T-helper 17 cell (primary cell): ENCODE results near the gene NLRP5. TPM values are rescaled to one million over a fixed set of nuclear protein-coding genes. Genes with fewer than 3 reads are reported as not detected.
"Not testable (repeated sequence)": the region's sequence is repeated elsewhere in the genome, so short reads cannot be mapped to it uniquely, and the experiment has no call there.

Source experiments
- ATAC-seq: fragments of 150-1000 bp; cut with Tn5 transposase; 2 replicates; pipeline ENCODE4 v1.10.0; 2021; ENCODE audit warnings: mild to moderate bottlenecking, moderate library complexity
- DNase-seq, 3 donors: peaks; one replicate each; pipeline versions ENCODE4 v3.0.0 to v3.0.0-alpha.2; 2020 to 2021
- H3K9me3 ChIP-seq: one replicate; pipeline ENCODE4 v1.7.0; 2013; ENCODE audit warnings: low read length, mild to moderate bottlenecking; ENCODE audit not compliant: control insufficient read depth, poor library complexity, severe bottlenecking
- H3K27ac Mint-ChIP-seq: one replicate; pipeline ENCODE4 v1.8.0; 2022; ENCODE audit warnings: mild to moderate bottlenecking, moderate library complexity, mixed read lengths
- H3K27me3 Mint-ChIP-seq: one replicate; pipeline ENCODE4 v1.8.0; 2022; ENCODE audit warnings: mixed read lengths
- H3K36me3 Mint-ChIP-seq: one replicate; pipeline ENCODE4 v1.8.0; 2022; ENCODE audit warnings: low read depth, mixed read lengths
- H3K4me1 Mint-ChIP-seq: one replicate; pipeline ENCODE4 v1.8.0; 2022; ENCODE audit warnings: mild to moderate bottlenecking, mixed read lengths
- H3K4me3 Mint-ChIP-seq: one replicate; pipeline ENCODE4 v1.8.0; 2022; ENCODE audit warnings: mild to moderate bottlenecking, moderate library complexity, mixed read lengths
- total RNA-seq, 4 donors: library from RNA in 2 of 4; stranded (reverse) in 2 of 4; gene quantifications; one replicate each; pipeline ENCODE4 v1.2.3 and lab custom pipeline; 2022 to 2026

Gene NLRP5
- total RNA-seq (not detected), total RNA-seq (lab: John Stamatoyannopoulos, UW) (0 reads per million in 2 donors)

- H3K36me3 Mint-ChIP-seq: no peaks in the 10 kb centered on the region
- no peak for ATAC-seq
These were observed at the start of gene NLRP5 for GRCh38 chr19:55986487-55986886. Gene NLRP5 (plus strand): TSS chr19:55986775.

GRCh38 chr19:55939206-55939605, 47.4 kb upstream of the NLRP5 start:
- H3K4me3 Mint-ChIP-seq: no peak overlapping the region
- no peaks in the 10 kb centered on the region for H3K36me3 Mint-ChIP-seq
- no peaks in the 10 kb centered on the region for H3K27me3 Mint-ChIP-seq
- no peaks in the 10 kb centered on the region for H3K4me1 Mint-ChIP-seq
- no peaks in the 10 kb centered on the region for H3K9me3 ChIP-seq
- no peak overlapping the region for H3K27ac Mint-ChIP-seq
- DNase-seq: no peak
- no peak for ATAC-seq

More at GRCh38 chr19:55986487-55986886, at the start of gene NLRP5:
- no peaks in the 10 kb centered on the region for H3K9me3 ChIP-seq
- no peaks in the 10 kb centered on the region for H3K27me3 Mint-ChIP-seq
- no peak within 1 kb of the TSS for H3K27ac Mint-ChIP-seq
- H3K4me1 Mint-ChIP-seq: no peaks in the 10 kb centered on the region
- no peak within 1 kb of the TSS for H3K4me3 Mint-ChIP-seq
- DNase-seq: no peak

- H3K4me3 Mint-ChIP-seq: no peak overlapping the region
- ATAC-seq: no peak
- no peaks in the 10 kb centered on the region for H3K36me3 Mint-ChIP-seq
- H3K27ac Mint-ChIP-seq: no peak overlapping the region
- DNase-seq: no peak
- no peaks in the 10 kb centered on the region for H3K27me3 Mint-ChIP-seq
- H3K4me1 Mint-ChIP-seq: no peaks in the 10 kb centered on the region
- H3K9me3 ChIP-seq: no peaks in the 10 kb centered on the region
These were observed 46.3 kb upstream of the NLRP5 start for GRCh38 chr19:55940306-55940705.

GRCh38 chr19:55947532-55947931, 39.0 kb upstream of the NLRP5 start, which contains the start of gene NLRP8:
Gene NLRP8 (plus strand): TSS chr19:55947832.
- no peaks in the 10 kb centered on the region for H3K27me3 Mint-ChIP-seq
- H3K36me3 Mint-ChIP-seq: no peaks in the 10 kb centered on the region
- H3K9me3 ChIP-seq: no peaks in the 10 kb centered on the region
- ATAC-seq: no peak
- H3K4me3 Mint-ChIP-seq: no peak within 1 kb of the TSS
- H3K4me1 Mint-ChIP-seq: no peaks in the 10 kb centered on the region
- no peak for DNase-seq
- no peak within 1 kb of the TSS for H3K27ac Mint-ChIP-seq

- not testable (repeated sequence) for H3K4me1 Mint-ChIP-seq, H3K27ac Mint-ChIP-seq
These were observed 36.0 kb upstream of the NLRP5 start for GRCh38 chr19:55950566-55950965.

GRCh38 chr19:55956431-55956830, 30.1 kb upstream of the NLRP5 start:
- DNase-seq (no peak), ATAC-seq (no peak)
- no peak overlapping the region for H3K4me3 Mint-ChIP-seq
- no peak overlapping the region for H3K27ac Mint-ChIP-seq
- H3K4me1 Mint-ChIP-seq: no peaks in the 10 kb centered on the region
- no peaks in the 10 kb centered on the region for H3K36me3 Mint-ChIP-seq
- H3K27me3 Mint-ChIP-seq: peaks cover 4% of the 10 kb centered on the region
- no peaks in the 10 kb centered on the region for H3K9me3 ChIP-seq

More at GRCh38 chr19:55950566-55950965, 36.0 kb upstream of the NLRP5 start:
- DNase-seq, H3K27me3 Mint-ChIP-seq, H3K4me3 Mint-ChIP-seq, ATAC-seq, H3K36me3 Mint-ChIP-seq, H3K9me3 ChIP-seq: not testable (repeated sequence)

- Mint-ChIP-seq H3K27ac (no peak overlapping the region), H3K4me3 (no peak overlapping the region), H3K27me3 (peaks cover 4% of the 10 kb centered on the region), H3K4me1 (no peaks in the 10 kb centered on the region), H3K36me3 (no peaks in the 10 kb centered on the region)
- H3K9me3 ChIP-seq: no peaks in the 10 kb centered on the region
- DNase-seq (no peak), ATAC-seq (no peak)
These were observed 28.2 kb upstream of the NLRP5 start for GRCh38 chr19:55958356-55958755.

- no peaks in the 10 kb centered on the region for H3K36me3 Mint-ChIP-seq
- no peaks in the 10 kb centered on the region for H3K4me1 Mint-ChIP-seq
- no peak overlapping the region for H3K27ac Mint-ChIP-seq
- H3K27me3 Mint-ChIP-seq: peaks cover 4% of the 10 kb centered on the region
- H3K9me3 ChIP-seq: no peaks in the 10 kb centered on the region
- DNase-seq: no peak
- ATAC-seq: no peak
- no peak overlapping the region for H3K4me3 Mint-ChIP-seq
These were observed 26.4 kb upstream of the NLRP5 start for GRCh38 chr19:55959996-55960675.

GRCh38 chr19:55962186-55962585, 24.4 kb upstream of the NLRP5 start:
- peaks cover 4% of the 10 kb centered on the region for H3K27me3 Mint-ChIP-seq
- no peaks in the 10 kb centered on the region for H3K9me3 ChIP-seq
- DNase-seq: no peak
- no peaks in the 10 kb centered on the region for H3K36me3 Mint-ChIP-seq
- no peak overlapping the region for H3K27ac Mint-ChIP-seq
- ATAC-seq: no peak
- H3K4me1 Mint-ChIP-seq: no peaks in the 10 kb centered on the region
- no peak overlapping the region for H3K4me3 Mint-ChIP-seq

- no peaks in the 10 kb centered on the region for H3K4me1 Mint-ChIP-seq
- no peak overlapping the region for H3K4me3 Mint-ChIP-seq
- H3K9me3 ChIP-seq: no peaks in the 10 kb centered on the region
- H3K36me3 Mint-ChIP-seq: no peaks in the 10 kb centered on the region
- ATAC-seq (no peak), DNase-seq (no peak)
- H3K27me3 Mint-ChIP-seq: no peaks in the 10 kb centered on the region
- H3K27ac Mint-ChIP-seq: no peak overlapping the region
These were observed 12.6 kb upstream of the NLRP5 start for GRCh38 chr19:55973982-55974381.

GRCh38 chr19:55980415-55980814, 6.2 kb upstream of the NLRP5 start:
- ATAC-seq (no peak), DNase-seq (no peak)
- Mint-ChIP-seq H3K36me3 (no peaks in the 10 kb centered on the region), H3K27me3 (peaks cover 8% of the 10 kb centered on the region), H3K4me3 (no peak overlapping the region), H3K4me1 (no peaks in the 10 kb centered on the region), H3K27ac (no peak overlapping the region)
- H3K9me3 ChIP-seq: peaks cover 2% of the 10 kb centered on the region

- Mint-ChIP-seq H3K4me1 (no peaks in the 10 kb centered on the region), H3K4me3 (no peak overlapping the region), H3K27ac (no peak overlapping the region), H3K27me3 (peaks cover 6% of the 10 kb centered on the region), H3K36me3 (no peaks in the 10 kb centered on the region)
- H3K9me3 ChIP-seq: no peaks in the 10 kb centered on the region
- no peak for DNase-seq
- no peak for ATAC-seq
These were observed 1.3 kb upstream of the NLRP5 start for GRCh38 chr19:55985254-55985653.

- Mint-ChIP-seq H3K27ac (no peak overlapping the region), H3K4me1 (no peaks in the 10 kb centered on the region), H3K36me3 (no peaks in the 10 kb centered on the region), H3K4me3 (no peak overlapping the region), H3K27me3 (no peaks in the 10 kb centered on the region)
- H3K9me3 ChIP-seq: no peaks in the 10 kb centered on the region
- no peak for DNase-seq
- ATAC-seq: no peak
These were observed 4.3 kb downstream of the NLRP5 start for GRCh38 chr19:55990831-55991230.

GRCh38 chr19:55993492-55993891, 6.9 kb downstream of the NLRP5 start:
- ATAC-seq (no peak), DNase-seq (no peak)
- Mint-ChIP-seq H3K27ac (no peak overlapping the region), H3K27me3 (no peaks in the 10 kb centered on the region), H3K36me3 (no peaks in the 10 kb centered on the region), H3K4me3 (no peak overlapping the region), H3K4me1 (no peaks in the 10 kb centered on the region)
- H3K9me3 ChIP-seq: no peaks in the 10 kb centered on the region
